ENCODE results near the gene SLC7A4. TPM values are rescaled to one million over a fixed set of nuclear protein-coding genes. Genes with fewer than 3 reads are reported as not detected.

The SLC7A4 gene
- total and polyA plus RNA-seq, 2 of the 8 experiments (the other 6 are each of a cell fraction or from before 2014, with no cell fraction given) = 0.92 TPM; not detected in 1

GRCh38 chr22:21045585-21046294, 13.4 kb upstream of the SLC7A4 start, which contains the start of gene LRRC74B:
LRRC74B (plus strand) TSS chr22:21045946; CDS start chr22:21045987, 41 bp downstream.
- H3K27ac ChIP-seq (ENCODE audit: low read depth, low read length) = no peak within 1 kb of the TSS
- CTCF ChIA-PET (ENCODE audit: partially characterized antibody) = interaction anchor here (0.5 to 3.9 kb wide), 10 partner anchors 9 to 160 kb away, joined by 3 to 18 read pairs (median 3); partner anchors contain the start of gene SLC7A4
- no peak within 1 kb of the TSS for H2BK15ac ChIP-seq (ENCODE audit: low read length)
- no peaks in the 10 kb centered on the region for H3K79me1 ChIP-seq (ENCODE audit: low read depth, low read length)
- H3K4ac ChIP-seq (replicated peaks; ENCODE audit: insufficient read length, low read depth, low read length) = no peak within 1 kb of the TSS
- no peak for FAIRE-seq
- H3K4me2 ChIP-seq (ENCODE audit: insufficient read depth in 1 of 2, low read depth in 2 of 2, low read length in 2 of 2) = peak within 1 kb of the TSS; percentile 79 to 92
- H3K14ac ChIP-seq (ENCODE audit: insufficient read length) = no peak within 1 kb of the TSS
- H3K56ac ChIP-seq (replicated peaks; ENCODE audit: insufficient read length, low read depth, low read length) = no peak within 1 kb of the TSS
- H3K23me2 ChIP-seq (ENCODE audit: low read depth, low read length) = peaks cover 6% of the 10 kb centered on the region; the same call in 1 of the 2 replicates
- H2AFZ ChIP-seq (ENCODE audit: low read length) = peak within 1 kb of the TSS; percentile 84; the same call in 1 of the 2 replicates
- H3K9ac ChIP-seq (replicated peaks in 1 of 4; ENCODE audit: extremely low read depth in 1 of 4, low read depth in 3 of 4, low read length in 3 of 4) = peak within 1 kb of the TSS in 2 of 4 experiments; percentile 46 to 54; a peak in 2 of 7 replicates
- H3K4me1 ChIP-seq (replicated peaks in 1 of 4; ENCODE audit: control insufficient read depth in 3 of 4, insufficient read depth in 4 of 4, low read length in 3 of 4) = peaks cover 0 to 10% (median 0%) of the 10 kb centered on the region in 4 experiments; a peak in 2 of 7 replicates
- H4K8ac ChIP-seq (ENCODE audit: extremely low read depth, insufficient read depth, low read length) = no peak within 1 kb of the TSS; the same call in 1 of the 2 replicates
- H3K27me3 ChIP-seq (replicated peaks in 1 of 4; ENCODE audit: control insufficient read depth in 3 of 4, extremely low read depth in 1 of 4, insufficient read depth in 3 of 4, low read length in 3 of 4) = peaks cover 0 to 7% (median 2%) of the 10 kb centered on the region in 4 experiments; a peak in 3 of 7 replicates
- WGBS, 2 experiments (ENCODE audit: extremely low coverage in 1 of 2, insufficient coverage in 1 of 2, insufficient read length in 1 of 2, insufficient replicate concordance in 2 of 2, low coverage in 1 of 2, low lambda C conversion rate in 2 of 2, missing lambda C conversion rate in 1 of 2) = 2% methylated on average over 46 of the region's 47 CpGs; no CpG with 5 or more reads in 1 of the 2 experiments
- POLR2A ChIA-PET (ENCODE audit: partially characterized antibody) = interaction anchor here (1.0 to 1.1 kb wide), 2 partner anchors 18 to 78 kb away, joined by 4 to 5 read pairs; partner anchors contain the start of gene AIFM3
- peak within 1 kb of the TSS; percentile 48 to 71 (median 70) for H3K4me3 ChIP-seq (ENCODE audit: extremely low read depth in 1 of 4, insufficient read depth in 2 of 4, low read depth in 3 of 4, low read length in 4 of 4)
- no peaks in the 10 kb centered on the region for H4K20me1 ChIP-seq (replicated peaks in 1 of 2; ENCODE audit: control insufficient read depth in 1 of 2, insufficient read depth in 2 of 2, low read length in 2 of 2)
- H3K18ac ChIP-seq (ENCODE audit: extremely low read depth, low read length) = no peak within 1 kb of the TSS
- H4K91ac ChIP-seq (replicated peaks; ENCODE audit: insufficient read length, low read length) = no peak within 1 kb of the TSS
- no peak for TF ChIP-seq HDAC2 (IDR thresholded peaks at IDR 0.05; ENCODE audit: borderline replicate concordance in 1 of 2, low read depth in 2 of 2, low read length in 2 of 2)
- peak; percentile 82 to 98; a peak in 3 of 4 replicates for TF ChIP-seq SIN3A (conservative IDR thresholded peaks at IDR 0.05 in 1 of 2, IDR thresholded peaks at IDR 0.05 in 1 of 2; ENCODE audit: low read depth in 1 of 2, low read length in 2 of 2)
- TF ChIP-seq CHD2 (IDR thresholded peaks at IDR 0.05; ENCODE audit: low read length) = peak; percentile 91
- no peak for TF ChIP-seq ZNF274 (IDR thresholded peaks at IDR 0.05; ENCODE audit: borderline replicate concordance, extremely low read depth, low read length)
- TF ChIP-seq CREB1 (IDR thresholded peaks at IDR 0.05) = peak; percentile 28; the same call in 1 of the 2 replicates
- TF ChIP-seq MAX (IDR thresholded peaks at IDR 0.05) = peak; percentile 70
- TF ChIP-seq SP2 (IDR thresholded peaks at IDR 0.05; ENCODE audit: low read length) = peak; percentile 76
- 0 out of 2 replicates have a peak, but pooled peaks have one; percentile 12 for TF ChIP-seq E2F6 (IDR thresholded peaks at IDR 0.05)
- TF ChIP-seq RXRA (IDR thresholded peaks at IDR 0.05; ENCODE audit: insufficient read depth, low read depth, low read length) = no peak
- peak; percentile 98 for TF ChIP-seq SP1 (IDR thresholded peaks at IDR 0.05; ENCODE audit: low read depth, low read length)
- TF ChIP-seq SRF (IDR thresholded peaks at IDR 0.05; ENCODE audit: low read depth, low read length) = peak; percentile 16; the same call in 1 of the 2 replicates
- H3K9me3 ChIP-seq (ENCODE audit: insufficient read depth in 2 of 2, low read depth in 1 of 2, low read length in 1 of 2) = no peaks in the 10 kb centered on the region
- no peaks in the 10 kb centered on the region for H3K79me2 ChIP-seq (ENCODE audit: control insufficient read depth in 1 of 2, insufficient read depth in 2 of 2, low read length in 2 of 2)
- no peak within 1 kb of the TSS for H2BK12ac ChIP-seq (ENCODE audit: low read depth, low read length)
- no peak within 1 kb of the TSS for H2BK20ac ChIP-seq (ENCODE audit: low read length)
- no peak within 1 kb of the TSS for H2BK5ac ChIP-seq (ENCODE audit: low read depth, low read length)
- H2BK120ac ChIP-seq (replicated peaks; ENCODE audit: low read depth, low read length) = no peak within 1 kb of the TSS
- H2AK5ac ChIP-seq (ENCODE audit: low read depth, low read length) = no peak within 1 kb of the TSS
- H4K5ac ChIP-seq (ENCODE audit: insufficient read length, low read depth, low read length) = no peak within 1 kb of the TSS
- H3K36me3 ChIP-seq (ENCODE audit: control insufficient read depth in 2 of 4, insufficient read depth in 4 of 4, low read length in 3 of 4) = no peaks in the 10 kb centered on the region
- H3K23ac ChIP-seq (ENCODE audit: insufficient read length) = no peak within 1 kb of the TSS
- peak; percentile 74 to 97 for DNase-seq (ENCODE audit: low read depth in 1 of 2, low spot score in 2 of 2)

Data from H1 (cell line).